Rectal smooth muscle tissue (tissue), 1 donor: Measurements from ENCODE around the gene RHEB.

Experiments
- H3K27ac ChIP-seq: one replicate; pipeline ENCODE4 v1.7.0; 2013; ENCODE audit warnings: low read depth, low read length, inconsistent platforms
- H3K27me3 ChIP-seq: one replicate; pipeline ENCODE4 v1.7.0; 2013; ENCODE audit warnings: low read length; ENCODE audit not compliant: control insufficient read depth, insufficient read depth
- H3K36me3 ChIP-seq: one replicate; pipeline ENCODE4 v1.7.0; 2013; ENCODE audit warnings: low read length; ENCODE audit not compliant: control insufficient read depth, insufficient read depth
- H3K4me1 ChIP-seq: one replicate; pipeline ENCODE4 v1.7.0; 2013; ENCODE audit warnings: low read length; ENCODE audit not compliant: control insufficient read depth, insufficient read depth
- H3K4me3 ChIP-seq: one replicate; pipeline ENCODE4 v1.7.0; 2013; ENCODE audit warnings: low read length
- H3K9ac ChIP-seq: one replicate; pipeline ENCODE4 v1.7.0; 2013; ENCODE audit warnings: low read length

Gene RHEB

DNA sequence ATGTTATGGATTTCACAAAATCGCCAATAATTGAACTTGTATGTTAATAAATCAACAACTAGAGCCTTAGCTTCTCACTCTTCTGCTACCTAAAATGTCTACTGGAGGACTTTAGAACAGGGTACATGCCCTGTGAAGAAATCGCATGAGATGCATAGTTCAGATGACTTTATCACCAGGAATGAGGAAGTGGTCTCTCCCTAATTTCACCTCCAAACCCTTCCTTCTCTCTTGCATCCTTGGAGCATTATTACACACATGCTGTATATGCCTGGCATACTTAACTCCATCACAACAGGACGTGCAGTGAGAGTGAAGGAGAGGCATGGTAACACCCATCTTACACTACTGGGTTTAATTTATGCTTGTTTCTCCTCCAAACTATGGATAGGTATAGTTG, 27.8 kb downstream of the RHEB start:
- Histone ChIP-seq H3K9ac (no peak overlapping the region), H3K36me3 (no peaks in the 10 kb centered on the region), H3K4me1 (peaks cover 6% of the 10 kb centered on the region), H3K27ac (no peak overlapping the region), H3K4me3 (no peak overlapping the region), H3K27me3 (no peaks in the 10 kb centered on the region)

DNA sequence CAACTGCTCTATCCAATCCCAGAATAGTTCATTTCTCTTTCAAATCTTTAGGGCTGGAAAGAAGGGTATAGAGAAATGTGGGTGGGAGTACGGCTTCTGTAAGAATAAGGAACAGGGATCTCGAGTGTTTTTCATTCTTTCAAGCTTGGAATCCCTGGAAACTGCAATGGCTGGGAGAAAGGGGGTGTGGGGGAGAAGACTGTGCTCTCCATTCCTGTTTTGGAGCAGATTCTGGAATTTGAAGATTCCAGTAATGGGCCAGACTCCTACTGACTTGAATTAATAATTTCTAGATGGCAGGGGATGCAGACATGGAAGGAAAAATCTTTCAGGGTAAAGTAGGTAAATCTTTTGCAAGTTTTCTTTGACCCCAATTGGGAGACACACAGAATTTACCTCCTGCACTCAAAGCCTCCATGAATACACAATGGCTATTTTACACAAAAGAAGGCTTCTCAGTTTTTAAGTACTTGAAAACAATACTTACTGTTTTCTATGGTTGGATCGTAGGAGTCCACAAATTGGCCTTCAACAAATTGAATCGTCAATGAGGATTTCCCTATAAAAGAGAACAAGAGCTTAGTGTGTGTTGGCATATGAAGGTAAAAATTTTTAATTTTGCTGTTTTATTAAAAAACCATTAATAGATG, 29.1 kb downstream of the RHEB start:
- Histone ChIP-seq H3K9ac (no peak overlapping the region), H3K27me3 (no peaks in the 10 kb centered on the region), H3K36me3 (peaks cover 3% of the 10 kb centered on the region), H3K4me3 (no peak overlapping the region), H3K27ac (no peak overlapping the region), H3K4me1 (peaks cover 6% of the 10 kb centered on the region)

DNA sequence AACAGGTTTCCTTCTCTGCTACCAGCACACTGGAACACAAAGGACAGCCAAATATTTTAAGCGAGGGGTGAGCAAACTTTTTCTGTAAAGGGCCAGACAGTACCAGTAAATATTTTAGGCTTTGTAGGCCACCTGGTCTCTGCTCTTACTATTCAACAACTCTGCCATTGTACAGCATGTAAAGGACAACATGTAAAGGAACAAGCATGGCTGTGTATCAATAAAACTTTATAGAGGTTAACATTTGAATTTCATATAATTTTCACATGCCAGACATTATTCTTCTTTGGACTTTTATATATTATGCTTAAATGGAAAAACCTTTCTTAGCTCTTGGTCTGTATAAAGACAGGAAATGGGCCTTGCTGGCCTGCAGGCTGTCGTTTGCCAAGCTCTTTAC, 30.2 kb downstream of the RHEB start:
- no peak overlapping the region for H3K4me3 ChIP-seq
- H3K9ac ChIP-seq: no peak overlapping the region
- no peaks in the 10 kb centered on the region for H3K27me3 ChIP-seq
- no peak overlapping the region for H3K27ac ChIP-seq
- peaks cover 3% of the 10 kb centered on the region for H3K36me3 ChIP-seq
- peaks cover 14% of the 10 kb centered on the region for H3K4me1 ChIP-seq

DNA sequence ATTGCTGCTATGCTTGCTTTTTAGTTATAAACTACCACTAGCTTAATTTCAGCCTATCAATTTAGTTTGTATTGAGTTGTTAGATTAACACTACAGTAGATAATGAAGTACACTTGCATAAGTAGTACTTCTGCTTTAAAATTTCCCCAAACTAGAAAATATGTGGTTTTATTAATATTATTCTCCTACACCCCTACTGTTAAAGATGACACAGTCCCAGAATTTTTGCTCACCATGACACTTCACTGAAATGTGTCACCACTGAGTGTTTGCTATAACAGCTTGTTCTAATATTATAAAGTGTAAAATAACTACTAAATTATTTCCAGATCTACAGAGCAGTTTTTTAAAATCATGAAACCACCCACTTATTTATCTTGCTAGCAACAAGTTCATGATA, 31.6 kb downstream of the RHEB start:
- Histone ChIP-seq H3K9ac (no peak overlapping the region), H3K4me3 (no peak overlapping the region), H3K27me3 (no peaks in the 10 kb centered on the region), H3K36me3 (peaks cover 3% of the 10 kb centered on the region), H3K4me1 (peaks cover 11% of the 10 kb centered on the region), H3K27ac (no peak overlapping the region)

DNA sequence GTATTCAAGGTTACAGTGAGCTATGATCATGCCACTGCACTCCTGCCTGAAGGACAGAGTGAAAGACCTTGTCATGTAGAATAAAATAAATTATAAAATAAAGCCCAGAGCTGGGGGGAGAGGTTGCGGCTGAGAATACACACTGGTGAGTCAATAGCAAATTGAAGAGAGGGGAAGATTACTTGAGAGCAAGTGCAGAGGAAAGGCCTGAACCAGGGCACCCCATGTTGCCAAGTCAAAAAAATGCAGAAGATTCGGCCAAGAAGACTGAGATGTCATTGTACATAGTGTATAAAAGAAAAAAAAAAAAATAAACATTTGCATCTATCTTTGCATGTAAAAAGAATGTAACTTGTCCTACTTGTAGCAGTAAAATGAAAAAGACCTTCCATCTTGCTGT, 32.5 kb downstream of the RHEB start:
- H3K4me1 ChIP-seq: peaks cover 10% of the 10 kb centered on the region
- H3K27ac ChIP-seq: no peak overlapping the region
- H3K36me3 ChIP-seq: peaks cover 3% of the 10 kb centered on the region
- H3K27me3 ChIP-seq: no peaks in the 10 kb centered on the region
- H3K4me3 ChIP-seq: no peak overlapping the region
- H3K9ac ChIP-seq: no peak overlapping the region

DNA sequence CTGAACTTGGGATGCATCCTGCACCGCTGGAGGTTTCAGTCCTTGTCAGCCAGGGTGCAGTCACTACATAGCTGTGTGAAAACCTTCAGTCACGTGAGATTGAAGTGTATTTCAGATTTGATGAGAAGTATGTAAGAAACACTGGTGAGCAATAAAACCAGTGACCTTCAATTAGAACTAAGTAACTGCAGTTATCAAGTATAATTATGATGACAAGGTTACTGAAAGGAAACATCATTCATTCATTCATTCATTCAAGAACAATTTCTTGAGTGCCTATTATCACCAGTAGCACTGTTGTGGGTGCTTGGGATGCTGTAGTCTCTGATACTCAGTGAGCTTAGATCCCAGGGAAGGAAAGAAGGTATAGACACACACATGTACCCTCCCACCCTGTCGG, 33.6 kb downstream of the RHEB start:
- H3K27me3 ChIP-seq: no peaks in the 10 kb centered on the region
- no peak overlapping the region for H3K27ac ChIP-seq
- peaks cover 3% of the 10 kb centered on the region for H3K36me3 ChIP-seq
- H3K4me1 ChIP-seq: peaks cover 18% of the 10 kb centered on the region
- no peak overlapping the region for H3K9ac ChIP-seq
- no peak overlapping the region for H3K4me3 ChIP-seq

DNA sequence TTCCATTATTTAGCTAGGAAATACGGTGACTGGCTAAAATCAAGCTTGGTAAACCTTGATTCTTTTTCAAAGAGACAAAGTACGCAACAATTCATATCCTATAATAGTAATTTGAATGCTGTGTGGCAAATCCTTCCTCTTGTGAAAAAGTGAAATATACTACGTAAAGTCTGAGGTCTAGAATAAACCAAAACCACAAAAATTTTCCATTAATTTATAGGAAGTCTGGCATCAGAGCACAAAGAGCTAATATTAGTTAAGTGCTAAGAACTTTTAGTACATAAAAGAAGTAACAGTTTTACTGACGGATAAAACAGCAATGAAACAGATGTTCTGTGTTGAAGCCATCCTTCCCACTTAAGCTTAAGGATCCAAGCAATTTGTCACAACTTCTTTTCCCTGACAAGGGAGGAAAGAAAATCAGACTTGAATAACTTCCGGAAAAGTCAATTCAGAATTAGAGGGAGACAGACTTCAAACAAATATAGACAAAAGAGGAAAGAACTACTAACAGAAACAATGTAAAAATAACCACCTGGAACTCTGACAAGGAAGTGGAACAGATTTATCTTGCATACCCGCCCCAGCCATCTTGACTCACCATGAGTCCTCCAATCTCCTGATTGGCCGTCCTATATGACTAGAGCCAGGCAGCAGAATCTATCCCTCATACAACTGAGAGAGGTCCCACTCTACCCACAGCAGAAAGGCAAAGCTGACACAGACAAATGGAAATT, 34.6 kb downstream of the RHEB start:
- Histone ChIP-seq H3K27me3 (no peaks in the 10 kb centered on the region), H3K4me3 (no peak overlapping the region), H3K9ac (no peak overlapping the region), H3K36me3 (peaks cover 3% of the 10 kb centered on the region), H3K27ac (peak overlapping the region; percentile 40), H3K4me1 (peaks cover 18% of the 10 kb centered on the region)

DNA sequence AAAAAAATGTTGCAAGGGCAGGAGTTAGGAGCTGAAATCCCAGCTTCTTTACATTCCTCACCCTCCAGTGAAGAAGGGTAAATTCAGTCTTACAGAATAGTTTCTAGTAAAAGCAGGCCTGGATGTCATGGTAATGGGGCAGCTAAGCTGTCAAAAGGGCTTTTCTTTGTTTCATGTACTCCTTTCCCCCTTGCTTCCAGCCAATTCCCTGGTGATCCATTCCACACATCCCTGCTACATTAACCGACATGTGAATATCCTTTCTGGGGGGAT, 36.0 kb downstream of the RHEB start:
- H3K27me3 ChIP-seq: no peaks in the 10 kb centered on the region
- H3K9ac ChIP-seq: no peak overlapping the region
- peaks cover 3% of the 10 kb centered on the region for H3K36me3 ChIP-seq
- peaks cover 18% of the 10 kb centered on the region for H3K4me1 ChIP-seq
- no peak overlapping the region for H3K4me3 ChIP-seq
- no peak overlapping the region for H3K27ac ChIP-seq

DNA sequence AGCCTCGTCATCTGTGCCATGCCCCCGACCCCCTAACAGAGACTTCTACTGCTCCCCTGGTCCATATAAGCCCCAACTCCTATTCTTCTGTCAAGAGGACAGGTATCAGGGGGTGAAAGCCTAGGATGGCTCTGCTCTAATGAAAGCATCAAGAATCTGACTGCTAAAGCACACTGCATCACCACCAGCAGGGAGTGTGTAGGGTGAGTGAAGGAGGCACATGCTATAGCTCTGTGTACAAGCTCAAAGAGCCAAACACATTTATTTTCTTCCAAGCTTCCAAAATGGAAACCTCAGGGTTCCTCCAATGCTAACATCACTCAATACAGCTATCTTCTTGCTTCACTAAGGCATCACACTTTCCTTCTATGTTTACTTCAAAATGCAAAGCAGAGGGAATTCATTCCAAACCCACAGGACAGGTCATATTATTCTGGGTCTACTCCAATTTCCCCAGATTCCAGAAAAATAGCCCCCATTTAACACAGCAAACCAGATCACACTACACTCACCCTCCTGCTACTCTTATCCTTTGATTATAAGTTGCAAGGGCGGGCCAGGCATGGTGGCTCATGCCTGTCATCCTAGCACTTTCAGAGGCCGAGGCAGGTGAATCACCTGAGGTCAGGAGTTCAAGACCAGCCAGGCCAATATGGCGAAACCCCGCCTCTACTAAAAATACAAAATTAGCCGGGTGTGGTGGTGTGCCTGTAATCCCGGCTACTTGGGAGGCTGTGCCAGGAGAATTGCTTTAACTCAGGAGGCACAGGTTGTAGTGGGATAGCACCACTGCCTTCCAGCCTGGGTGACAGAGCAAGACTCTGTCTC, 36.6 kb downstream of the RHEB start:
- Histone ChIP-seq H3K27ac (peak overlapping the region; percentile 63), H3K4me3 (no peak overlapping the region), H3K27me3 (no peaks in the 10 kb centered on the region), H3K36me3 (peaks cover 3% of the 10 kb centered on the region), H3K9ac (no peak overlapping the region), H3K4me1 (peaks cover 18% of the 10 kb centered on the region)

DNA sequence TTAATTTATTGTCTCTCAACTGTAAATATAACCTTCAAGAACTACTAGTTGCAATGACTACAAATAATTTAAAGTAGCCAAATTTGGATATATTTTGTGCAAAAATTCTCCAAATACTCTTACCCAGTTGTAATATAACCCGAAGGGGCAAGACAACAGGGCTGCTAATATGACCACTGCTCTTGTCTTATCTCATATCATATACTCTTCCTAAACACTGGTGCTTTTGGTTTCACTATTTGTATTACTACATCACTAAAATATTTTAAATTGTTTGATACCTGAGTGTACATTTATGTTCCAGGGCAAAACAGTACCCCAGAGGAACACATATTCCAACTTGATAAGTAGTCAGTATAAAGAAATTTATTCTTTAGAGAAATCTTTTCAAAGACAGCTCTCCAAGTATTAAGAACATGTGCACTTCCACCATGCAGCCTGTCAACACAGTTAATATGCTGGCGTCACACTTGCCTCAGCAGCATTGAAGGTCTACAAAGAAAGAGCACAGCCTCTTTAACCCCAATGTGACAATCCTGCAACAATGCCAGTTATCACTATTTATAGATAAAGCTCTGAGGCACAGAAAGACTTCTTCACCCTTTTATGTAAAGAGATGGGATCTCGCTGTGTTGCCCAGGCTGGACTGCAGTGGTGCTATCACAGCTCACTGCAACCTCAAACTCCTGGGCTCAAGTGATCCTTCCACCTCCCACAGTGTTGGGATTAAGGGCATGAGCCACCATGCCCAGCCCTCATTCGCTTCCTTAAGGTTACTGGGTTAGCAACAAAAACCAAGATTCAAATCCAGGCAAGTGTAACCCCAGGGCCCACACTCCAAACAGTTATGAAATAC, 37.8 kb downstream of the RHEB start:
- Histone ChIP-seq H3K27ac (peak overlapping the region; percentile 63), H3K27me3 (no peaks in the 10 kb centered on the region), H3K4me3 (no peak overlapping the region), H3K36me3 (peaks cover 3% of the 10 kb centered on the region), H3K9ac (no peak overlapping the region), H3K4me1 (peaks cover 20% of the 10 kb centered on the region)

DNA sequence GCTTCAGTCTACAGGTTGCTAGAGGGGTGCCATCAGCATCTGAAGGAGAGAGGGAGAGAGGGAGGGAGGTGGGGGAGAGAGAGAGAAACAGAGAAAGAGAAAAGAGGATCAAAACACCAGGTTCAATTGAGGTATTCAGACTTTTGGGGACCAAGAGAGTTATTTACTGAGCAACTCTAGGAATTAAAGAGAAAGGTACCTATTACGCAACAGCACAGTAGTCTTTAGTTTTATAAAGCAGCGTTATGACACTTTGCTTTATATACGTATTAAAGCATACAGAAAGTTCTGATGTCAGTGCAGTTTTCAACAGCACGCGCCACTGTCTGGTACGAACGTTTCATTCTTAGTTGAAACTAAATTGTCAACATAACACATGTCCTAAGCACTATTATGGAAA, 41.8 kb downstream of the RHEB start:
- Histone ChIP-seq H3K36me3 (peaks cover 3% of the 10 kb centered on the region), H3K4me3 (no peak overlapping the region), H3K4me1 (peaks cover 11% of the 10 kb centered on the region), H3K27ac (no peak overlapping the region), H3K9ac (no peak overlapping the region), H3K27me3 (no peaks in the 10 kb centered on the region)
